ENCODE results near the gene ITPKB. TPM values are rescaled to one million over a fixed set of nuclear protein-coding genes. Genes with fewer than 3 reads are reported as not detected.

Gene ITPKB
- total RNA-seq, 4 donors from 2014 or later = 22.2 to 68.6 (median 31.5) TPM

GRCh38 chr1:226661965-226662364 is 77.1 kb downstream of the ITPKB start:
- no peak for TF ChIP-seq CTCF (IDR thresholded peaks at IDR 0.05)
- ATAC-seq (ENCODE audit: low FRiP score) (no peak), DNase-seq (ENCODE audit: low spot score) (no peak)

GRCh38 chr1:226661271-226661670 is 77.8 kb downstream of the ITPKB start:
- DNase-seq (ENCODE audit: low spot score) (no peak), ATAC-seq (ENCODE audit: low FRiP score) (no peak)
- TF ChIP-seq CTCF (IDR thresholded peaks at IDR 0.05) = no peak

GRCh38 chr1:226660410-226661182 is 78.5 kb downstream of the ITPKB start:
- no peak for TF ChIP-seq CTCF (IDR thresholded peaks at IDR 0.05)
- DNase-seq (ENCODE audit: low spot score) (no peak), ATAC-seq (ENCODE audit: low FRiP score) (no peak)

- ATAC-seq (ENCODE audit: low FRiP score) (no peak), DNase-seq (ENCODE audit: low spot score) (no peak)
- no peak for TF ChIP-seq CTCF (IDR thresholded peaks at IDR 0.05)
Observed at GRCh38 chr1:226659641-226660040, 79.4 kb downstream of the ITPKB start.

- DNase-seq (ENCODE audit: low spot score) (no peak), ATAC-seq (ENCODE audit: low FRiP score) (no peak)
- TF ChIP-seq CTCF (IDR thresholded peaks at IDR 0.05) = no peak
Observed at GRCh38 chr1:226659136-226659535, 79.9 kb downstream of the ITPKB start.

GRCh38 chr1:226658546-226659125 is 80.4 kb downstream of the ITPKB start:
- ATAC-seq (ENCODE audit: low FRiP score) (no peak), DNase-seq (ENCODE audit: low spot score) (no peak)
- TF ChIP-seq CTCF (IDR thresholded peaks at IDR 0.05) = no peak
